HepG2 (cell line): ENCODE results near the gene LAG3. TPM values are rescaled to one million over a fixed set of nuclear protein-coding genes. Genes with fewer than 3 reads are reported as not detected.

Source experiments
- FUBP1 ChIP-seq: sonication (generic); formaldehyde crosslinking; IDR thresholded peaks from 2 replicates; pipeline ENCODE4 v1.5.1; 2020; ENCODE audit warnings: missing genetic modification reagents, mild to moderate bottlenecking, borderline replicate concordance
- HOXA7 ChIP-seq: sonication (generic); formaldehyde crosslinking; IDR thresholded peaks from 2 replicates; pipeline ENCODE4 v1.8.1; 2022; ENCODE audit warnings: mild to moderate bottlenecking, missing genetic modification reagents, moderate library complexity
- JUN ChIP-seq: sonication (generic); formaldehyde crosslinking; IDR thresholded peaks from 2 replicates; pipeline ENCODE4 v1.4.0; 2020; ENCODE audit warnings: mild to moderate bottlenecking, missing genetic modification reagents
- KLF6 ChIP-seq: IDR thresholded peaks from 2 replicates; pipeline ENCODE4 v1.8.0; 2016; ENCODE audit warnings: missing biosample characterization, missing genetic modification reagents
- MATR3 ChIP-seq: sonication (generic); formaldehyde crosslinking; IDR thresholded peaks from 2 replicates; pipeline ENCODE4 v1.4.0; 2020; ENCODE audit warnings: missing genetic modification reagents
- MIER2 ChIP-seq: IDR thresholded peaks from 2 replicates; pipeline ENCODE4 v1.6.1; 2016; ENCODE audit warnings: missing biosample characterization, missing genetic modification reagents
- NCOA5 ChIP-seq: sonication (generic); formaldehyde crosslinking; IDR thresholded peaks from 2 replicates; pipeline ENCODE4 v1.4.0; 2020; ENCODE audit warnings: missing genetic modification reagents
- NONO ChIP-seq, 2 experiments: fragments of 450-650 bp in 1 of 2; sonication (generic) in 1 of 2; formaldehyde crosslinking in 1 of 2; IDR thresholded peaks in 1 of 2; conservative IDR thresholded peaks in 1 of 2; 2 replicates each; pipeline versions ENCODE4 v1.6.1 to v1.8.0; 2017 to 2022; ENCODE audit warnings: mild to moderate bottlenecking in 1 of 2, missing genetic modification reagents in 1 of 2, moderate library complexity in 1 of 2
- SAFB2 ChIP-seq: sonication (generic); formaldehyde crosslinking; IDR thresholded peaks from 2 replicates; pipeline ENCODE4 v1.5.1; 2020; ENCODE audit warnings: missing genetic modification reagents, low read depth, mild to moderate bottlenecking, borderline replicate concordance
- SIX1 ChIP-seq: sonication (generic); formaldehyde crosslinking; IDR thresholded peaks from 2 replicates; pipeline ENCODE4 v1.4.0; 2020; ENCODE audit warnings: missing genetic modification reagents, borderline replicate concordance
- SMAD9 ChIP-seq: sonication (generic); formaldehyde crosslinking; IDR thresholded peaks from 2 replicates; pipeline ENCODE4 v1.5.1; 2020; ENCODE audit warnings: mild to moderate bottlenecking, missing genetic modification reagents
- SRSF4 ChIP-seq: fragments of 200-400 bp; formaldehyde crosslinking; IDR thresholded peaks from one replicate; pipeline ENCODE4 v1.6.1; 2018; ENCODE audit warnings: mild to moderate bottlenecking, low read depth, low read length, moderate library complexity; ENCODE audit not compliant: poor library complexity, severe bottlenecking
- STAT5B ChIP-seq: sonication (generic); formaldehyde crosslinking; IDR thresholded peaks from 2 replicates; pipeline ENCODE4 v1.4.0; 2020; ENCODE audit warnings: missing genetic modification reagents
- UBTF ChIP-seq: sonication (generic); formaldehyde crosslinking; IDR thresholded peaks from 2 replicates; pipeline ENCODE4 v1.4.0; 2020; ENCODE audit warnings: mild to moderate bottlenecking, missing genetic modification reagents
- ZNF205 ChIP-seq: IDR thresholded peaks from 2 replicates; pipeline ENCODE4 v1.6.1; 2018; ENCODE audit warnings: missing biosample characterization, missing genetic modification reagents
- ZNF224 ChIP-seq: sonication (generic); formaldehyde crosslinking; IDR thresholded peaks from 2 replicates; pipeline ENCODE4 v1.5.0; 2020; ENCODE audit warnings: mild to moderate bottlenecking, missing genetic modification reagents
- ZNF468 ChIP-seq: sonication (generic); formaldehyde crosslinking; IDR thresholded peaks from 2 replicates; pipeline ENCODE4 v1.8.0; 2022; ENCODE audit warnings: mild to moderate bottlenecking, moderate library complexity, missing genetic modification reagents
- ZNF615 ChIP-seq: sonication (generic); formaldehyde crosslinking; IDR thresholded peaks from 2 replicates; pipeline ENCODE4 v1.5.0; 2020; ENCODE audit warnings: mild to moderate bottlenecking, missing genetic modification reagents, borderline replicate concordance
- ZNF616 ChIP-seq: sonication (generic); formaldehyde crosslinking; IDR thresholded peaks from 2 replicates; pipeline ENCODE4 v1.5.0; 2020; ENCODE audit warnings: low read depth, mild to moderate bottlenecking, missing genetic modification reagents
- polyA plus RNA-seq, 8 experiments: library from polyadenylated mRNA; depleted of rRNA in 3 of 8; stranded (reverse) in 7 of 8; unstranded in 1 of 8; fragments of >200 nt; fragmentation: Illumina TruSeq in 4 of 8; extraction: Trizol in 4 of 8; gene quantifications; 2 replicates each; pipeline versions ENCODE4 v1.2.1 to v1.2.3, GENCODE V29; 2011 to 2016; ENCODE audit warnings: low read depth in 4 of 8, missing spikeins in 1 of 8, mixed read lengths in 1 of 8; ENCODE audit not compliant: insufficient read depth in 1 of 8
- total RNA-seq, 5 experiments: library from RNA; depleted of rRNA; stranded (reverse); fragments of >200 nt; fragmentation: Illumina TruSeq; extraction: Trizol; gene quantifications; 2 replicates each; pipeline ENCODE4 v1.2.3, GENCODE V29; 2016; ENCODE audit warnings: low read depth in 1 of 5
- TF ChIP-seq, protein P1 (sequence below): sonication (generic); formaldehyde crosslinking; IDR thresholded peaks from 2 replicates; pipeline ENCODE4 v1.5.0; 2020; ENCODE audit warnings: missing genetic modification reagents, mild to moderate bottlenecking, borderline replicate concordance
- TF ChIP-seq, protein P2 (sequence below): sonication (generic); formaldehyde crosslinking; IDR thresholded peaks from 2 replicates; pipeline ENCODE4 v1.8.0; 2022; ENCODE audit warnings: mild to moderate bottlenecking, missing genetic modification reagents, moderate library complexity

LAG3 gene
- total and polyA plus RNA-seq, 2 of the 13 experiments (the other 11 are each of a cell fraction or from before 2014, with no cell fraction given): 0.11 to 0.26 TPM

- peak; percentile 47; the same call in 1 of the 2 replicates for TF ChIP-seq JUN (CRISPR knock-in tag)
- no peak for TF ChIP-seq HOXA7 (CRISPR knock-in tag)
- no peak for TF ChIP-seq SAFB2 (CRISPR knock-in tag)
- no peak for TF ChIP-seq SRSF4
- no peak for TF ChIP-seq SMAD9 (CRISPR knock-in tag)
- peak; percentile 85; the same call in 1 of the 2 replicates for TF ChIP-seq ZNF224
- no peak for TF ChIP-seq NCOA5 (CRISPR knock-in tag)
- TF ChIP-seq ZNF616 (CRISPR knock-in tag): no peak
- peak; percentile 85 for TF ChIP-seq UBTF (CRISPR knock-in tag)
- TF ChIP-seq, protein P1, sequence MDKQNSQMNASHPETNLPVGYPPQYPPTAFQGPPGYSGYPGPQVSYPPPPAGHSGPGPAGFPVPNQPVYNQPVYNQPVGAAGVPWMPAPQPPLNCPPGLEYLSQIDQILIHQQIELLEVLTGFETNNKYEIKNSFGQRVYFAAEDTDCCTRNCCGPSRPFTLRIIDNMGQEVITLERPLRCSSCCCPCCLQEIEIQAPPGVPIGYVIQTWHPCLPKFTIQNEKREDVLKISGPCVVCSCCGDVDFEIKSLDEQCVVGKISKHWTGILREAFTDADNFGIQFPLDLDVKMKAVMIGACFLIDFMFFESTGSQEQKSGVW (CRISPR knock-in tag): no peak
- TF ChIP-seq MIER2 (CRISPR knock-in tag): no peak; the same call in 1 of the 2 replicates
- peak; percentile 92; the same call in 1 of the 2 replicates for TF ChIP-seq ZNF615 (CRISPR knock-in tag)
- TF ChIP-seq STAT5B (CRISPR knock-in tag): no peak
- TF ChIP-seq ZNF205 (CRISPR knock-in tag): no peak
- TF ChIP-seq ZNF468 (CRISPR knock-in tag): no peak
- no peak for TF ChIP-seq MATR3 (CRISPR knock-in tag)
- 0 out of 2 replicates have a peak, but pooled peaks have one; percentile 52 for TF ChIP-seq KLF6 (CRISPR knock-in tag)
- TF ChIP-seq, protein P2, sequence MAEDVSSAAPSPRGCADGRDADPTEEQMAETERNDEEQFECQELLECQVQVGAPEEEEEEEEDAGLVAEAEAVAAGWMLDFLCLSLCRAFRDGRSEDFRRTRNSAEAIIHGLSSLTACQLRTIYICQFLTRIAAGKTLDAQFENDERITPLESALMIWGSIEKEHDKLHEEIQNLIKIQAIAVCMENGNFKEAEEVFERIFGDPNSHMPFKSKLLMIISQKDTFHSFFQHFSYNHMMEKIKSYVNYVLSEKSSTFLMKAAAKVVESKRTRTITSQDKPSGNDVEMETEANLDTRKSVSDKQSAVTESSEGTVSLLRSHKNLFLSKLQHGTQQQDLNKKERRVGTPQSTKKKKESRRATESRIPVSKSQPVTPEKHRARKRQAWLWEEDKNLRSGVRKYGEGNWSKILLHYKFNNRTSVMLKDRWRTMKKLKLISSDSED (CRISPR knock-in tag): no peak; the same call in 1 of the 2 replicates
- no peak for TF ChIP-seq FUBP1 (CRISPR knock-in tag)
- 0 out of 2 replicates have a peak, but pooled peaks have one; percentile 46 for TF ChIP-seq SIX1
- TF ChIP-seq NONO (IDR thresholded peaks at IDR 0.05): no peak
- peak; percentile 54 for TF ChIP-seq NONO (CRISPR knock-in tag; conservative IDR thresholded peaks at IDR 0.05)
Measured at GRCh38 chr12:6752921-6753771, 19.2 kb upstream of the LAG3 start, which contains the start of gene MLF2 (continued).
